Measurements from ENCODE around the gene FOXRED2.
"Not testable (repeated sequence)": the region's sequence is repeated elsewhere in the genome, so short reads cannot be mapped to it uniquely, and the experiment has no call there.

Gene FOXRED2

GRCh38 chr22:36506637-36507517, at the start of gene FOXRED2:
Gene FOXRED2 (minus strand): TSS chr22:36507040. CDS start chr22:36506422, 618 bp downstream.
- DNase-seq, result peak; percentile 67 to 88

GRCh38 chr22:36554098-36554497, 47.3 kb upstream of the FOXRED2 start:
- DNase-seq, result no peak

GRCh38 chr22:36552289-36552688, 45.4 kb upstream of the FOXRED2 start:
- no peak for DNase-seq

- no peak for DNase-seq
Measured at GRCh38 chr22:36550701-36551495, 44.1 kb upstream of the FOXRED2 start.

- DNase-seq, result no peak
Measured at GRCh38 chr22:36549033-36549432, 42.2 kb upstream of the FOXRED2 start.

- DNase-seq, result no peak
Measured at GRCh38 chr22:36548606-36549005, 41.8 kb upstream of the FOXRED2 start.

GRCh38 chr22:36546932-36547331, 40.1 kb upstream of the FOXRED2 start:
- DNase-seq, result no peak

- DNase-seq, result peak in 1 of 2 experiments; percentile 63
Measured at GRCh38 chr22:36546092-36546804, 39.4 kb upstream of the FOXRED2 start.

GRCh38 chr22:36544107-36544620, 37.3 kb upstream of the FOXRED2 start:
- no peak for DNase-seq

- no peak for DNase-seq
Measured at GRCh38 chr22:36541831-36542411, 35.1 kb upstream of the FOXRED2 start.

- no peak for DNase-seq
Measured at GRCh38 chr22:36540867-36541642, 34.2 kb upstream of the FOXRED2 start.

GRCh38 chr22:36538529-36538928, 31.7 kb upstream of the FOXRED2 start:
- DNase-seq, result no peak

GRCh38 chr22:36536717-36537116, 29.9 kb upstream of the FOXRED2 start:
- DNase-seq, result no peak

- DNase-seq, result not testable (repeated sequence)
Measured at GRCh38 chr22:36533320-36533719, 26.5 kb upstream of the FOXRED2 start.

- DNase-seq, result no peak
Measured at GRCh38 chr22:36532466-36532865, 25.6 kb upstream of the FOXRED2 start.

- DNase-seq, result peak; percentile 97 to 98
Measured at GRCh38 chr22:36528795-36529751, 22.2 kb upstream of the FOXRED2 start, which contains the start of gene EIF3D. Gene EIF3D (minus strand): TSS chr22:36529166. CDS start chr22:36526121, 3,045 bp downstream.

GRCh38 chr22:36528341-36528740, 21.5 kb upstream of the FOXRED2 start:
- DNase-seq, result no peak

- DNase-seq, result no peak
Measured at GRCh38 chr22:36522662-36523061, 15.8 kb upstream of the FOXRED2 start.

GRCh38 chr22:36520423-36520822, 13.6 kb upstream of the FOXRED2 start:
- no peak for DNase-seq

- DNase-seq, result not testable (repeated sequence)
Measured at GRCh38 chr22:36519906-36520305, 13.1 kb upstream of the FOXRED2 start.

All from NCI-H526 (cell line).